SK-N-SH treated with all-trans-retinoic acid at 6 μM for 48 hours (cell line): ENCODE results near the gene RNF114.

ENCODE experiments used
- BACH2 ChIP-seq: fragments of 250-450 bp; sonication (Bioruptor Pico); IDR thresholded peaks from 2 replicates; pipeline ENCODE4 v1.9.0; 2021; ENCODE audit warnings: mild to moderate bottlenecking, borderline replicate concordance
- CREB5 ChIP-seq: fragments of 250-450 bp; sonication (Bioruptor Pico); IDR thresholded peaks from 2 replicates; pipeline ENCODE4 v1.5.1; 2020; ENCODE audit warnings: low read depth, mild to moderate bottlenecking, moderate library complexity
- CSDC2 ChIP-seq: fragments of 250-450 bp; sonication (Bioruptor Pico); IDR thresholded peaks from 2 replicates; pipeline ENCODE4 v1.5.0; 2020; ENCODE audit warnings: mild to moderate bottlenecking, moderate library complexity
- PATZ1 ChIP-seq: fragments of 250-450 bp; sonication (Bioruptor Pico); IDR thresholded peaks from 2 replicates; pipeline ENCODE4 v1.8.0; 2020; ENCODE audit warnings: mild to moderate bottlenecking, moderate library complexity, borderline replicate concordance
- ZFP30 ChIP-seq: fragments of 450-650 bp; formaldehyde crosslinking; IDR thresholded peaks from 2 replicates; pipeline ENCODE4 v1.5.0; 2022; ENCODE audit warnings: mild to moderate bottlenecking, moderate library complexity
- ZNF70 ChIP-seq: fragments of 450-650 bp; formaldehyde crosslinking; IDR thresholded peaks from 2 replicates; pipeline ENCODE4 v1.5.0; 2020; ENCODE audit warnings: mild to moderate bottlenecking, moderate library complexity

- no peak for TF ChIP-seq PATZ1 (CRISPR knock-in tag)
- TF ChIP-seq ZNF70 (CRISPR knock-in tag), result no peak
- TF ChIP-seq CSDC2, result no peak
- TF ChIP-seq CREB5 (CRISPR knock-in tag), result no peak
- no peak for TF ChIP-seq BACH2
- TF ChIP-seq ZFP30, result no peak
Observed at GRCh38 chr20:49892260-49892659, 43.9 kb upstream of the RNF114 start.
